ENCODE results near the gene SLC22A14. TPM values are rescaled to one million over a fixed set of nuclear protein-coding genes. Genes with fewer than 3 reads are reported as not detected.

The SLC22A14 gene
- total and polyA plus RNA-seq, 2 donors (not counting 3 experiments of a cell fraction or from before 2014, with no cell fraction given): not detected

DNA sequence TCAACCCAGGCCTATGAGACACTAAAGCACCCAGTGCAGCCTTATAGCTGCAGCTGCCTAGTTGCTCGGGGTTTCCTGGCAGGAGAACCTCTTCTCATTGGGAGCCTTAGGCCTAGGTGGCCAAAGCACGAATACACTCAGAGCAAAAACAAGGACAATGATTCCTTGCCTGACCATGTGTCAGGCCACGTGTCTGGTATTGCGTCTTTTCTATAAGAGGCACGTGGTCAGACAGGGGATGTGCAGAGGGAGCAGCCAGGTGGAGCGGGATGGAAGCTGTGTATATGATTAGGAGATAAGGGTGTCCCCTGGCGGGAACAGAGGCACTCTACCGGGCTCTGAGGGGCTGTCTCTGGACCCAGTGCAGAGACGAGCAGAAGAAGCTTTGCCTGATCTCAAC, 26.4 kb downstream of the SLC22A14 start:
- DNase-seq (ENCODE audit: low read depth, low spot score) (no peak), FAIRE-seq (no peak)
- Histone ChIP-seq H4K20me1 (replicated peaks; ENCODE audit: control insufficient read depth, extremely low read depth, insufficient read depth, low read length) (no peaks in the 10 kb centered on the region), H3K27me3 (ENCODE audit: control insufficient read depth in 2 of 2, insufficient read depth in 2 of 2, low read length in 2 of 2) (peaks cover 0 to 3% of the 10 kb centered on the region in 2 experiments), H3K4me3 (replicated peaks in 1 of 3; ENCODE audit: insufficient read depth in 1 of 3, low read depth in 1 of 3, low read length in 3 of 3) (no peak overlapping the region), H3K27ac (ENCODE audit: insufficient read depth, low read depth, low read length) (no peak overlapping the region), H3K9me3 (replicated peaks; ENCODE audit: control insufficient read depth, insufficient read depth, low read length) (no peaks in the 10 kb centered on the region), H3K9me1 (replicated peaks; ENCODE audit: control insufficient read depth, extremely low read depth, insufficient read depth, low read length) (no peaks in the 10 kb centered on the region), H2AFZ (ENCODE audit: low read depth, low read length) (no peak overlapping the region), H3K36me3 (ENCODE audit: control insufficient read depth in 2 of 2, extremely low read depth in 1 of 2, insufficient read depth in 2 of 2, low read length in 2 of 2) (no peaks in the 10 kb centered on the region), H3K79me2 (ENCODE audit: control insufficient read depth, insufficient read depth, low read length) (no peaks in the 10 kb centered on the region), H3K4me1 (ENCODE audit: control insufficient read depth, extremely low read depth, insufficient read depth, low read length) (no peaks in the 10 kb centered on the region), H3K9ac (replicated peaks; ENCODE audit: extremely low read depth, insufficient read depth, low read length) (no peak overlapping the region), H3K4me2 (ENCODE audit: insufficient read depth, low read length) (no peak overlapping the region)
- no TSS peak for BruUV-seq (replicated peaks)
- intact Hi-C loops (cut with micrococcal nuclease): no loop called here
- dilution Hi-C loops (cut with MboI; ENCODE audit: extremely low pct_ligation_motif_present, low sequenced_read_pairs): no loop called here
- no peak for TF ChIP-seq MYC (IDR thresholded peaks at IDR 0.05; ENCODE audit: low read depth, low read length)
- TF ChIP-seq, protein P1, sequence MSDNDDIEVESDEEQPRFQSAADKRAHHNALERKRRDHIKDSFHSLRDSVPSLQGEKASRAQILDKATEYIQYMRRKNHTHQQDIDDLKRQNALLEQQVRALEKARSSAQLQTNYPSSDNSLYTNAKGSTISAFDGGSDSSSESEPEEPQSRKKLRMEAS (IDR thresholded peaks at IDR 0.05; ENCODE audit: insufficient read depth, insufficient read length): no peak
- TF ChIP-seq GATA2 (IDR thresholded peaks at IDR 0.05; ENCODE audit: insufficient read depth, insufficient read length, low read depth, low read length): no peak
- no peak for TF ChIP-seq EZH2 (IDR thresholded peaks at IDR 0.05; ENCODE audit: borderline replicate concordance, low read depth, low read length, severe bottlenecking)
- no peak for TF ChIP-seq POLR2AphosphoS5 (IDR thresholded peaks at IDR 0.05; ENCODE audit: insufficient read depth, low read depth, low read length)
- TF ChIP-seq, protein P2, sequence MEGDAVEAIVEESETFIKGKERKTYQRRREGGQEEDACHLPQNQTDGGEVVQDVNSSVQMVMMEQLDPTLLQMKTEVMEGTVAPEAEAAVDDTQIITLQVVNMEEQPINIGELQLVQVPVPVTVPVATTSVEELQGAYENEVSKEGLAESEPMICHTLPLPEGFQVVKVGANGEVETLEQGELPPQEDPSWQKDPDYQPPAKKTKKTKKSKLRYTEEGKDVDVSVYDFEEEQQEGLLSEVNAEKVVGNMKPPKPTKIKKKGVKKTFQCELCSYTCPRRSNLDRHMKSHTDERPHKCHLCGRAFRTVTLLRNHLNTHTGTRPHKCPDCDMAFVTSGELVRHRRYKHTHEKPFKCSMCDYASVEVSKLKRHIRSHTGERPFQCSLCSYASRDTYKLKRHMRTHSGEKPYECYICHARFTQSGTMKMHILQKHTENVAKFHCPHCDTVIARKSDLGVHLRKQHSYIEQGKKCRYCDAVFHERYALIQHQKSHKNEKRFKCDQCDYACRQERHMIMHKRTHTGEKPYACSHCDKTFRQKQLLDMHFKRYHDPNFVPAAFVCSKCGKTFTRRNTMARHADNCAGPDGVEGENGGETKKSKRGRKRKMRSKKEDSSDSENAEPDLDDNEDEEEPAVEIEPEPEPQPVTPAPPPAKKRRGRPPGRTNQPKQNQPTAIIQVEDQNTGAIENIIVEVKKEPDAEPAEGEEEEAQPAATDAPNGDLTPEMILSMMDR (IDR thresholded peaks at IDR 0.05; ENCODE audit: extremely low read depth in 1 of 2, insufficient read depth in 1 of 2, low read depth in 1 of 2, low read length in 2 of 2): no peak
- no peak for TF ChIP-seq POLR2A (IDR thresholded peaks at IDR 0.05; ENCODE audit: low read depth, low read length)
- TF ChIP-seq JUN (IDR thresholded peaks at IDR 0.05; ENCODE audit: borderline replicate concordance, insufficient read depth, insufficient read length, low read depth): no peak
- TF ChIP-seq FOS (IDR thresholded peaks at IDR 0.05; ENCODE audit: borderline replicate concordance, insufficient read depth, low read length): no peak
- ChIA-PET POLR2A (no interaction called here), CTCF (interaction anchor here (1.4 kb wide), 1 partner anchor 11 kb away, joined by 4 read pairs; no protein-coding TSS in a partner anchor)

Measured in endothelial cell of umbilical vein (primary cell).